Psoas muscle (tissue), 8 donors: ENCODE data around the gene CHRDL2. TPM values are rescaled to one million over a fixed set of nuclear protein-coding genes. Genes with fewer than 3 reads are reported as not detected.
"Not testable (repeated sequence)": the region's sequence is repeated elsewhere in the genome, so short reads cannot be mapped to it uniquely, and the experiment has no call there.

ENCODE experiments used
- ATAC-seq, 4 donors: fragments of 200-7000 bp; cut with Tn5 transposase; one replicate each; pipeline ENCODE4 v1.9.1; 2020; ENCODE audit warnings: moderate library complexity in 3 of 4, mild to moderate bottlenecking in 2 of 4
- DNase-seq, 2 donors: peaks; one replicate each; pipeline ENCODE4 v3.0.0-alpha.2; 2020
- H3K27ac ChIP-seq: fragments of 200-600 bp; one replicate; pipeline ENCODE4 v1.8.0; 2022
- H3K27me3 ChIP-seq, 3 donors: fragments of 200-600 bp in 1 of 3; one replicate each; pipeline versions ENCODE4 v1.6.1 to v1.8.0; 2013 to 2022; ENCODE audit warnings: low read length in 2 of 3, mild to moderate bottlenecking in 2 of 3, moderate library complexity in 1 of 3; ENCODE audit not compliant: insufficient read depth in 3 of 3
- H3K36me3 ChIP-seq, 2 donors: fragments of 200-600 bp in 1 of 2; one replicate each; pipeline versions ENCODE4 v1.6.1 to v1.8.0; 2013 to 2022; ENCODE audit warnings: low read depth in 1 of 2, mild to moderate bottlenecking in 1 of 2, moderate library complexity in 1 of 2; ENCODE audit not compliant: insufficient read depth in 1 of 2
- H3K4me1 ChIP-seq: fragments of 200-600 bp; one replicate; pipeline ENCODE4 v1.8.0; 2022
- H3K4me3 ChIP-seq: fragments of 200-600 bp; one replicate; pipeline ENCODE4 v1.8.0; 2022; ENCODE audit warnings: mild to moderate bottlenecking
- H3K9me3 ChIP-seq: fragments of 200-600 bp; one replicate; pipeline ENCODE4 v1.8.0; 2022
- CTCF ChIP-seq: fragments of 200-600 bp; IDR thresholded peaks from one replicate; pipeline ENCODE4 v1.8.0; 2022; ENCODE audit warnings: antibody characterized with exemption
- WGBS, 3 donors: extraction: QIAGEN DNeasy Blood & Tissue Kit; methylation state at CpG; one replicate each; pipeline versions ENCODE4 v1.1.6 to v1.1.7; 2013; 5-methylcytosine and 5-hydroxymethylcytosine counted together
- intact Hi-C, 2 donors: fragments of 100-400 bp; cut with DNase I; formaldehyde crosslinking; loops; one replicate each; pipeline versions ENCODE4 v1.11.0 to v1.14.2; 2022
- polyA plus RNA-seq, 3 donors: library from polyadenylated mRNA; stranded (reverse); fragments of 200-250 nt; gene quantifications; one replicate each; pipeline ENCODE4 v1.2.3, GENCODE V29; 2013
- total RNA-seq, 4 donors: library from RNA; stranded (reverse); fragmentation: NEBNext Ultra II Directional in 2 of 4; extraction: Animal tissue kit (Norgen Biotek cat#: 25700) in 2 of 4; gene quantifications; one replicate each; pipeline versions ENCODE4 v1.2.1 to v1.2.4, GENCODE V29; 2021 to 2023
- donor health status: healthy with polysubstance abuse.
- donor health status: DM: no; HTN: no; CAD: no; lungs with moderate emphysema.
- donor health status: Bipolar disorder and iron deficiency.
- donor health status: healthy.
- donor health status: DM: yes; HTN: yes; CAD: no.
- donor health status: DM: no; HTN: no; CAD: no.
- donor health status: DM: no; HTN: no; CAD: no.
- donor health status: DM: yes; HTN: yes; CAD: no.

CHRDL2 gene
- total and polyA plus RNA-seq, 7 donors: 0.39 to 14.1 (median 3.1) TPM

- Histone ChIP-seq H3K36me3 (no peaks in the 10 kb centered on the region), H3K4me3 (no peak overlapping the region), H3K4me1 (peaks cover 22% of the 10 kb centered on the region), H3K9me3 (no peaks in the 10 kb centered on the region), H3K27me3 (no peaks in the 10 kb centered on the region), H3K27ac (no peak overlapping the region)
- intact Hi-C loops: no loop called here
- 72 to 82% (median 73%) methylated on average over 5 of the region's 5 CpGs for WGBS, 3 donors
- ATAC-seq: no peak
- no peak for DNase-seq
- no peak for TF ChIP-seq CTCF
These were observed 39.2 kb upstream of the CHRDL2 start for GRCh38 chr11:74770456-74770855.

GRCh38 chr11:74769055-74769707 is 38.0 kb upstream of the CHRDL2 start:
- intact Hi-C loops: no loop called here
- no peak for DNase-seq
- WGBS, 3 donors: 69 to 79% (median 78%) methylated on average over 2 of the region's 2 CpGs
- no peak for TF ChIP-seq CTCF
- no peaks in the 10 kb centered on the region for H3K27me3 ChIP-seq
- no peak overlapping the region for H3K27ac ChIP-seq
- no peak overlapping the region for H3K4me3 ChIP-seq
- no peak for ATAC-seq
- H3K36me3 ChIP-seq: no peaks in the 10 kb centered on the region
- peaks cover 9% of the 10 kb centered on the region for H3K4me1 ChIP-seq
- H3K9me3 ChIP-seq: no peaks in the 10 kb centered on the region

GRCh38 chr11:74768172-74768651 is 37.0 kb upstream of the CHRDL2 start:
- H3K27me3 ChIP-seq, ATAC-seq, H3K4me3 ChIP-seq, H3K27ac ChIP-seq, DNase-seq, H3K36me3 ChIP-seq, H3K4me1 ChIP-seq, intact Hi-C loops, H3K9me3 ChIP-seq: not testable (repeated sequence)
- 89 to 98% (median 95%) methylated on average over 9 of the region's 9 CpGs for WGBS, 3 donors

GRCh38 chr11:74766905-74767304 is 35.7 kb upstream of the CHRDL2 start:
- WGBS, 3 donors: 93 to 96% (median 96%) methylated on average over 1 of the region's 1 CpG
- Histone ChIP-seq H3K4me3 (no peak overlapping the region), H3K27ac (no peak overlapping the region), H3K36me3 (no peaks in the 10 kb centered on the region), H3K4me1 (peaks cover 1% of the 10 kb centered on the region), H3K9me3 (no peaks in the 10 kb centered on the region), H3K27me3 (no peaks in the 10 kb centered on the region)
- intact Hi-C loops: no loop called here
- DNase-seq (no peak), ATAC-seq (no peak)
- TF ChIP-seq CTCF: no peak

- no peaks in the 10 kb centered on the region for H3K9me3 ChIP-seq
- H3K4me1 ChIP-seq: peaks cover 25% of the 10 kb centered on the region
- intact Hi-C loops: no loop called here
- no peak overlapping the region for H3K4me3 ChIP-seq
- DNase-seq: no peak
- H3K27ac ChIP-seq: no peak overlapping the region
- WGBS, 3 donors: 86 to 100% (median 89%) methylated on average over 1 of the region's 1 CpG
- no peaks in the 10 kb centered on the region for H3K27me3 ChIP-seq
- ATAC-seq: no peak
- no peak for TF ChIP-seq CTCF
- H3K36me3 ChIP-seq: no peaks in the 10 kb centered on the region
These were observed 25.3 kb upstream of the CHRDL2 start for GRCh38 chr11:74756571-74756970.
